ENCODE data around the gene RERG.

- TF ChIP-seq CTCF (IDR thresholded peaks at IDR 0.05; ENCODE audit: low read length) (no peak), EZH2 (optimal IDR thresholded peaks at IDR 0.05; ENCODE audit: low read depth, low read length) (no peak), EZH2phosphoT487 (IDR thresholded peaks at IDR 0.05; ENCODE audit: low read length) (no peak)
Measured at GRCh38 chr12:15186597-15186996, 34.6 kb downstream of the RERG start.
